WI38 (cell line): Measurements from ENCODE around the gene MAMDC4.
A peak's percentile ranks its signal among the peaks of the same experiment; 100 is the strongest.

ENCODE experiments used
- H3K4me3 ChIP-seq: 2 replicates; pipeline ENCODE4 v1.5.1; 2011; ENCODE audit warnings: low read depth, mild to moderate bottlenecking, control low read depth, low read length
- CTCF ChIP-seq: IDR thresholded peaks from 2 replicates; pipeline ENCODE4 v1.5.1; 2012; ENCODE audit warnings: low read depth, mild to moderate bottlenecking, control low read depth, low read length

MAMDC4 gene

GRCh38 chr9:136848393-136849037 lies 3.6 kb upstream of the MAMDC4 start:
- H3K4me3 ChIP-seq, result peak overlapping the region; percentile 86
- no peak for TF ChIP-seq CTCF

- TF ChIP-seq CTCF, result no peak
- peak within 1 kb of the TSS; percentile 86 for H3K4me3 ChIP-seq
These were observed 2.8 kb upstream of the MAMDC4 start, which contains the start of gene PHPT1 for GRCh38 chr9:136849038-136849959. TSS of gene PHPT1 (plus strand) at chr9:136849409. CDS start at chr9:136849431, 22 bp downstream.

- no peak for TF ChIP-seq CTCF
- H3K4me3 ChIP-seq, result peak overlapping the region; percentile 86
These were observed 1.9 kb upstream of the MAMDC4 start for GRCh38 chr9:136849960-136850865.

GRCh38 chr9:136850866-136851775 lies 1.0 kb upstream of the MAMDC4 start:
- H3K4me3 ChIP-seq, result no peak overlapping the region
- no peak for TF ChIP-seq CTCF

GRCh38 chr9:136852664-136853595 lies 784 bp downstream of the MAMDC4 start:
- TF ChIP-seq CTCF, result no peak

More at GRCh38 chr9:136852664-136853595, 784 bp downstream of the MAMDC4 start:
- H3K4me3 ChIP-seq, result no peak overlapping the region
